ENCODE results near the gene OR10W1. TPM values are rescaled to one million over a fixed set of nuclear protein-coding genes. Genes with fewer than 3 reads are reported as not detected.

The OR10W1 gene
- total RNA-seq, 1 experiment from 2014 or later = not detected

DNA sequence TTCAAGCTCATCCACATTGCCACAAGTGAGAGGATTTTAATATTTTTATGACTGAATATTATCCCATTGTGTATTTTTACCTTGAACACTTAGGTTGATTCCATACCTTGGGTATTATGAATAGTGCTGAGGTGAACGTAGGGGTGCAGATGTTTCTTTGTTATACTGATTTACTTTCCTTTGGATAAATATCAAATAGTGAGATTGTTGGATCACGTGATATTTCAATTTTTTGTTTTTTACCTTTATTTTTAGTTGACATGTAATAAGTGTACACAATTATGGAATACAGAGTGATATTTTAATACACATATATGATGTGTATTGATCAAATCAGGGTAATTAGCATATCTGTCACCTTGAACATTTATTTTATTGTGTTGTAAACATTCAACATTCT, 8.1 kb downstream of the OR10W1 start:
- Histone ChIP-seq H3K79me2 (ENCODE audit: low read depth) (no peaks in the 10 kb centered on the region), H3K9me2 (ENCODE audit: insufficient read depth) (peaks cover 3% of the 10 kb centered on the region; the same call in 1 of the 2 replicates), H3K36me3 (ENCODE audit: low read depth) (no peaks in the 10 kb centered on the region), H3K4me1 (replicated peaks; ENCODE audit: insufficient read depth) (no peaks in the 10 kb centered on the region), H3F3A (ENCODE audit: insufficient read depth, low read depth) (no peaks in the 10 kb centered on the region), H3K4me3 (no peak overlapping the region), H3K27ac (no peak overlapping the region), H3K4me2 (no peak overlapping the region), H3K27me3 (ENCODE audit: insufficient read depth, low read depth) (no peaks in the 10 kb centered on the region), H2AFZ (no peak overlapping the region), H3K9me3 (ENCODE audit: insufficient read depth, low read depth) (no peaks in the 10 kb centered on the region), H4K20me1 (ENCODE audit: insufficient read depth) (no peaks in the 10 kb centered on the region)
- BruUV-seq (replicated peaks) = no TSS peak
- ChIA-PET POLR2A (ENCODE audit: unreplicated experiment) (no interaction called here), CTCF (no interaction called here)
- no peak for TF ChIP-seq EZH2 (IDR thresholded peaks at IDR 0.05; ENCODE audit: low read depth)
- TF ChIP-seq, protein P1, sequence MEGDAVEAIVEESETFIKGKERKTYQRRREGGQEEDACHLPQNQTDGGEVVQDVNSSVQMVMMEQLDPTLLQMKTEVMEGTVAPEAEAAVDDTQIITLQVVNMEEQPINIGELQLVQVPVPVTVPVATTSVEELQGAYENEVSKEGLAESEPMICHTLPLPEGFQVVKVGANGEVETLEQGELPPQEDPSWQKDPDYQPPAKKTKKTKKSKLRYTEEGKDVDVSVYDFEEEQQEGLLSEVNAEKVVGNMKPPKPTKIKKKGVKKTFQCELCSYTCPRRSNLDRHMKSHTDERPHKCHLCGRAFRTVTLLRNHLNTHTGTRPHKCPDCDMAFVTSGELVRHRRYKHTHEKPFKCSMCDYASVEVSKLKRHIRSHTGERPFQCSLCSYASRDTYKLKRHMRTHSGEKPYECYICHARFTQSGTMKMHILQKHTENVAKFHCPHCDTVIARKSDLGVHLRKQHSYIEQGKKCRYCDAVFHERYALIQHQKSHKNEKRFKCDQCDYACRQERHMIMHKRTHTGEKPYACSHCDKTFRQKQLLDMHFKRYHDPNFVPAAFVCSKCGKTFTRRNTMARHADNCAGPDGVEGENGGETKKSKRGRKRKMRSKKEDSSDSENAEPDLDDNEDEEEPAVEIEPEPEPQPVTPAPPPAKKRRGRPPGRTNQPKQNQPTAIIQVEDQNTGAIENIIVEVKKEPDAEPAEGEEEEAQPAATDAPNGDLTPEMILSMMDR (conservative IDR thresholded peaks at IDR 0.05) = no peak
- intact Hi-C loops (cut with micrococcal nuclease; ENCODE audit: unreplicated experiment) = no loop called here
- DNase-seq = no peak

DNA sequence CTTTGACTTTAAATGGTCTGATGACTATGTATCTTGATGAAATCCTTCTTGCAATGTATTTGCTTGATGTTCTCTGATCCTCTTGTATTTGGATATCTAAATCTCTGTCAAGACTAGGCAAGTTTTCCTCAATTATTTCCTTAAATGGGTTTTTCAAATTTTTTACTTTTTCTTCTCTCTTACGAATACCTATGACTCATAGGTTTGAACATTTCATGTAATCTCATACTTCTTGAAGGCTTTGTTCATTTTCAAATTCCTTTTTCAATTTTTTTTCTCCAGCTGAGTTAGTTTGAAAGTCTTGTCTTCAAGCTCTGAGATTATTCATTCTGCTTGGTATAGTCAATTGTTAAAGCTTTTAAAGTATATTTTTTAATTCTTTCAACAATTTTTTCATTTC, 13.1 kb downstream of the OR10W1 start:
- no peaks in the 10 kb centered on the region for H3K9me3 ChIP-seq (ENCODE audit: insufficient read depth, low read depth)
- H2AFZ ChIP-seq = no peak overlapping the region
- H3K4me3 ChIP-seq = no peak overlapping the region
- no peaks in the 10 kb centered on the region for H3K36me3 ChIP-seq (ENCODE audit: low read depth)
- H3K4me1 ChIP-seq (replicated peaks; ENCODE audit: insufficient read depth) = no peaks in the 10 kb centered on the region
- POLR2A ChIA-PET (ENCODE audit: unreplicated experiment) = no interaction called here
- no peaks in the 10 kb centered on the region for H3K27me3 ChIP-seq (ENCODE audit: insufficient read depth, low read depth)
- no peaks in the 10 kb centered on the region for H3K79me2 ChIP-seq (ENCODE audit: low read depth)
- H4K20me1 ChIP-seq (ENCODE audit: insufficient read depth) = no peaks in the 10 kb centered on the region
- H3K27ac ChIP-seq = no peak overlapping the region
- no peak overlapping the region for H3K4me2 ChIP-seq
- TF ChIP-seq, protein P1 (conservative IDR thresholded peaks at IDR 0.05) = no peak
- no peak for TF ChIP-seq EZH2 (IDR thresholded peaks at IDR 0.05; ENCODE audit: low read depth)
- intact Hi-C loops (cut with micrococcal nuclease; ENCODE audit: unreplicated experiment) = no loop called here
- CTCF ChIA-PET = no interaction called here
- no peak for DNase-seq
- H3F3A ChIP-seq (ENCODE audit: insufficient read depth, low read depth) = no peaks in the 10 kb centered on the region
- no TSS peak for BruUV-seq (replicated peaks)
- no peaks in the 10 kb centered on the region; the same call in 1 of the 2 replicates for H3K9me2 ChIP-seq (ENCODE audit: insufficient read depth)

DNA sequence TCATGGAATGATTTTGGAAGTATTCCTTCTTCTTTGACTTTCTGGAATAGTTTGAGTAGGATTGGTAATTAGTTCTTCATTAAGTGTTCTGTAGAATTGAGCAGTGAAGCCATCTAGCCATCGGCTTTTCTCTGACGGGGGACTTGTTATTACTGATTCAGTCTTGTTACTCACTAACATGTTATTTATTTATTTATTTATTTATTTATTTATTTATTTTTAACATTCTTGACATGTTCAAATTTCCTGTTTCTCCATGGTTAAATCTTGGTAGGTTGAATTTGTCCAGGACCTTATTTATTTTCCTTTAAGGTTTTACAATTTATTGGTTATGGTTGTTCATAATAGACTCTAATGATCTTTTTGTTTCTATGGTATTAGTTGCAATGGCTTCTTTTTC, 24.1 kb downstream of the OR10W1 start:
- TF ChIP-seq, protein P1 (conservative IDR thresholded peaks at IDR 0.05) = no peak
- TF ChIP-seq EZH2 (IDR thresholded peaks at IDR 0.05; ENCODE audit: low read depth) = no peak
- no peaks in the 10 kb centered on the region; the same call in 1 of the 2 replicates for H3K9me2 ChIP-seq (ENCODE audit: insufficient read depth)
- no peak overlapping the region for H3K4me3 ChIP-seq
- no peaks in the 10 kb centered on the region for H3K9me3 ChIP-seq (ENCODE audit: insufficient read depth, low read depth)
- ChIA-PET CTCF (no interaction called here), POLR2A (ENCODE audit: unreplicated experiment) (no interaction called here)
- H3K79me2 ChIP-seq (ENCODE audit: low read depth) = no peaks in the 10 kb centered on the region
- H4K20me1 ChIP-seq (ENCODE audit: insufficient read depth) = no peaks in the 10 kb centered on the region
- H3K4me2 ChIP-seq = no peak overlapping the region
- H3K4me1 ChIP-seq (replicated peaks; ENCODE audit: insufficient read depth) = no peaks in the 10 kb centered on the region
- no peaks in the 10 kb centered on the region for H3F3A ChIP-seq (ENCODE audit: insufficient read depth, low read depth)
- intact Hi-C loops (cut with micrococcal nuclease; ENCODE audit: unreplicated experiment) = no loop called here
- H3K36me3 ChIP-seq (ENCODE audit: low read depth) = no peaks in the 10 kb centered on the region
- H3K27me3 ChIP-seq (ENCODE audit: insufficient read depth, low read depth) = no peaks in the 10 kb centered on the region
- H3K27ac ChIP-seq = no peak overlapping the region
- no peak overlapping the region for H2AFZ ChIP-seq
- BruUV-seq (replicated peaks) = no TSS peak
- DNase-seq = no peak

Data from PC-9 (cell line).